Thyroid gland (tissue), 4 donors: ENCODE data around the gene METTL14. TPM values are rescaled to one million over a fixed set of nuclear protein-coding genes. Genes with fewer than 3 reads are reported as not detected.

Source experiments
- DNase-seq, 2 donors: peaks; one replicate each; pipeline ENCODE4 v3.0.0-alpha.2; 2019
- H3K27ac ChIP-seq, 3 donors: fragments of 200-600 bp; sonication (generic); 1 replicate in 2 of 3; 2 replicates in 1 of 3; pipeline ENCODE4 v1.5.1; 2016 to 2019; ENCODE audit warnings: mild to moderate bottlenecking in 1 of 3, moderate library complexity in 1 of 3
- H3K27me3 ChIP-seq: fragments of 200-600 bp; sonication (generic); one replicate; pipeline ENCODE4 v1.5.1; 2019
- H3K36me3 ChIP-seq, 2 donors: fragments of 200-600 bp; sonication (generic); one replicate each; pipeline ENCODE4 v1.5.1; 2016 to 2019
- H3K4me1 ChIP-seq, 2 donors: fragments of 200-600 bp; sonication (generic); one replicate each; pipeline ENCODE4 v1.5.1; 2017 to 2019
- H3K4me3 ChIP-seq, 3 donors: fragments of 200-600 bp; sonication (generic); replicated peaks in 1 of 3; 1 replicate in 2 of 3; 2 replicates in 1 of 3; pipeline ENCODE4 v1.5.1; 2016; ENCODE audit warnings: mild to moderate bottlenecking in 1 of 3
- H3K9me3 ChIP-seq: fragments of 200-600 bp; sonication (generic); one replicate; pipeline ENCODE4 v1.5.1; 2017
- POLR2A ChIP-seq, 2 donors: fragments of 450-650 bp; IDR thresholded peaks; one replicate each; pipeline ENCODE4 v1.6.1; 2017; ENCODE audit warnings: antibody characterized with exemption in 2 of 2, mild to moderate bottlenecking in 2 of 2, moderate library complexity in 1 of 2
- WGBS, 2 donors: methylation state at CpG; one replicate each; pipeline ENCODE4 v1.1.5; 2017; 5-methylcytosine and 5-hydroxymethylcytosine counted together
- intact Hi-C: fragments of 100-400 bp; cut with DNase I; formaldehyde crosslinking; loops from one replicate; pipeline ENCODE4 v1.15.1; 2023
- total RNA-seq, 4 donors: library from RNA; depleted of rRNA; stranded (reverse); fragments of >200 nt; gene quantifications; one replicate each; pipeline ENCODE4 v1.2.3, GENCODE V29; 2016
- TF ChIP-seq, protein P1 (sequence below), 6 experiments: fragments of 200-600 bp in 3 of 6; fragments of 450-650 bp in 3 of 6; sonication (generic) in 3 of 6; IDR thresholded peaks; one replicate each; pipeline ENCODE4 v1.5.1; 2016 to 2019; ENCODE audit warnings: antibody characterized with exemption in 6 of 6, mild to moderate bottlenecking in 2 of 6, inconsistent platforms in 1 of 6, moderate library complexity in 1 of 6

The METTL14 gene
- total RNA-seq, 4 donors from 2014 or later: 16.0 to 67.8 (median 40.7) TPM

DNA sequence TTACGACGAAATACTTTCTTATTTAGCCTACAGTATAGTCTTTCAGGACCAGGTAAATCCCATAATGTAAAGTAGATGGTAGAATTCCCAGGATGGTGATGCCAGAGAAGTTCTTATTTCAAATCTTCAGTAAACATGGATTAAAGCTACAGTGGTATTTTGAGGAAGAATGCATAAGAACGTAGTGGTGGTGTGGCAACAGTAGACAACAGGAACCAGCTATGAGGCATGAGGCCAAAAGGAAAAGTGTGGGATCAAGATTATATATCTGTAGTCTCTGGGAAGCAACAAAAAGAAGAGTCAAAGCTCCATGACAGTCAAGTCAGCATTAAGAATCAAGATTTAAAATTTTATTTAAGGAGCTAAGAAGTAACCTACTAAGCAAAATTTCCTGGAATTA is 60.2 kb downstream of the METTL14 start:
- no peak for TF ChIP-seq POLR2A (IDR thresholded peaks at IDR 0.05)
- TF ChIP-seq, protein P1, sequence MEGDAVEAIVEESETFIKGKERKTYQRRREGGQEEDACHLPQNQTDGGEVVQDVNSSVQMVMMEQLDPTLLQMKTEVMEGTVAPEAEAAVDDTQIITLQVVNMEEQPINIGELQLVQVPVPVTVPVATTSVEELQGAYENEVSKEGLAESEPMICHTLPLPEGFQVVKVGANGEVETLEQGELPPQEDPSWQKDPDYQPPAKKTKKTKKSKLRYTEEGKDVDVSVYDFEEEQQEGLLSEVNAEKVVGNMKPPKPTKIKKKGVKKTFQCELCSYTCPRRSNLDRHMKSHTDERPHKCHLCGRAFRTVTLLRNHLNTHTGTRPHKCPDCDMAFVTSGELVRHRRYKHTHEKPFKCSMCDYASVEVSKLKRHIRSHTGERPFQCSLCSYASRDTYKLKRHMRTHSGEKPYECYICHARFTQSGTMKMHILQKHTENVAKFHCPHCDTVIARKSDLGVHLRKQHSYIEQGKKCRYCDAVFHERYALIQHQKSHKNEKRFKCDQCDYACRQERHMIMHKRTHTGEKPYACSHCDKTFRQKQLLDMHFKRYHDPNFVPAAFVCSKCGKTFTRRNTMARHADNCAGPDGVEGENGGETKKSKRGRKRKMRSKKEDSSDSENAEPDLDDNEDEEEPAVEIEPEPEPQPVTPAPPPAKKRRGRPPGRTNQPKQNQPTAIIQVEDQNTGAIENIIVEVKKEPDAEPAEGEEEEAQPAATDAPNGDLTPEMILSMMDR (IDR thresholded peaks at IDR 0.05): no peak
- DNase-seq: no peak
- H3K27ac ChIP-seq: no peak overlapping the region
- no peaks in the 10 kb centered on the region for H3K4me1 ChIP-seq
- H3K4me3 ChIP-seq: no peak overlapping the region
- 90 to 91% methylated on average over 3 of the region's 3 CpGs for WGBS, 2 donors
- H3K36me3 ChIP-seq: peaks cover 16 to 26% of the 10 kb centered on the region in 2 donors
- no peaks in the 10 kb centered on the region for H3K27me3 ChIP-seq
- intact Hi-C loops: no loop called here
- H3K9me3 ChIP-seq: no peaks in the 10 kb centered on the region

GRCh38 chr4:118746251-118746919 is 61.2 kb downstream of the METTL14 start:
- H3K36me3 ChIP-seq: peaks cover 18 to 28% of the 10 kb centered on the region in 2 donors
- intact Hi-C loops: no loop called here
- WGBS, 2 donors: 58 to 71% methylated on average over 2 of the region's 2 CpGs

GRCh38 chr4:118749347-118749988 is 64.3 kb downstream of the METTL14 start:
- Histone ChIP-seq H3K4me3 (no peak overlapping the region), H3K9me3 (no peaks in the 10 kb centered on the region), H3K27ac (no peak overlapping the region), H3K4me1 (no peaks in the 10 kb centered on the region), H3K36me3 (peaks cover 16 to 17% of the 10 kb centered on the region in 2 donors), H3K27me3 (no peaks in the 10 kb centered on the region)
- TF ChIP-seq, protein P1 (IDR thresholded peaks at IDR 0.05): no peak
- TF ChIP-seq POLR2A (IDR thresholded peaks at IDR 0.05): no peak
- 83 to 84% methylated on average over 5 of the region's 5 CpGs for whole genome bisulfite sequencing, 2 donors
- no peak for DNase-seq
- intact Hi-C loops: no loop called here

More at GRCh38 chr4:118746251-118746919, 61.2 kb downstream of the METTL14 start:
- Histone ChIP-seq H3K27me3 (no peaks in the 10 kb centered on the region), H3K4me1 (no peaks in the 10 kb centered on the region), H3K4me3 (no peak overlapping the region), H3K27ac (no peak overlapping the region), H3K9me3 (no peaks in the 10 kb centered on the region)
- DNase-seq: no peak
- TF ChIP-seq POLR2A (IDR thresholded peaks at IDR 0.05): no peak

DNA sequence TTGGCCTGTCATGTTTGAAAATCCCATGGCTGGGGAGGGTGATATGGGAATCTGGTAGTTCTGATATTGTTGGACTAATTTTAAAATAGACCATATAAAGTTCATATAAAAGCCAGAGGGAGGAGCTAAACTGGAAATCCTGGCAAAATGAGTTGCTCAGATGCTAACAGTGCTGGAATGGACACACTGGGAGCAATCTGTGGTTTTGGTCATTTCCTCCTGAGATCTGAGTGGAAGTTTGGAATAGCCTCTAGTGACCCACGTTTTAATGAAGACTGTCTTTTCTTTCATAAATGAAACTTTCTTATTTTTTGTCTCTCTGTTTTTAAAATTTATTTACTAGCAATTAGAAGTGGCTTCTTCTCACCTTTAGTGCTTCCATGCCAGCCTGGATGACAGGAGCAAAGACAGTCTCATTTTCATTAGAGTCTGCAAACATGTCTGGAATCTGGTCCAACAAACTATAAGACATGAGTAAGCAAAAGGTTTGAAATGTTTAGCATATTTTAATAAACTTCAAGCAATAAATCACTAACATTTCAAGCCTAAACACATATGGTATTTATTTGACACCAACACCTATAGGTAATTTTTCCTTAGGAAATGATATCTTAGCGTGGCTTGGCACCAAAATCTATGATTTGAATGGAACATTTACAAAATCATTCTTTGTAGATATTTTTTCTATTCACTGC is 66.6 kb downstream of the METTL14 start:
- Histone ChIP-seq H3K4me1 (no peaks in the 10 kb centered on the region), H3K9me3 (no peaks in the 10 kb centered on the region), H3K27me3 (no peaks in the 10 kb centered on the region), H3K27ac (peak overlapping the region in 1 of 3 donors; percentile 21), H3K4me3 (no peak overlapping the region), H3K36me3 (peaks cover 13 to 16% of the 10 kb centered on the region in 2 donors)
- WGBS, 2 donors: 75 to 84% methylated on average over 2 of the region's 2 CpGs
- no peak for TF ChIP-seq POLR2A (IDR thresholded peaks at IDR 0.05)
- TF ChIP-seq, protein P1 (IDR thresholded peaks at IDR 0.05): no peak
- DNase-seq: no peak
- intact Hi-C loops: no loop called here

DNA sequence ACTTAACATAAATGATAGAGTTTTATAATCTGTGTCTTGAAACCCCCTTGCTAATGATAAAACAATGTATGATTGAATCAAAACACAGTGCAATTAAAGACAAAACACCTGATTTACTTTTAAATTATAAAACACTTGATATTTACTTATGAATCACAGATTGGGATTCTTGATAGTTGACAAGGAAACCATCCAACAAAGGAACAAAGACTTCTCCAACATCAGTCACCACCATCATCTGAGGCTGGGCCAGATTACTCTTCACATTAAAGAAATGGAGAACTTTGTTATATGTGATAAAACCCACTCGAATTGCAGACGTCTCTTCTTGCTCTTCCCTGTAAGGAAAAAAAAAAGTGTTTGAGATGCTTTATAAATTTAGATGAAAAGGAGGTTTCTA is 67.4 kb downstream of the METTL14 start:
- Histone ChIP-seq H3K4me1 (no peaks in the 10 kb centered on the region), H3K27ac (no peak overlapping the region), H3K4me3 (no peak overlapping the region), H3K27me3 (no peaks in the 10 kb centered on the region), H3K36me3 (peaks cover 19 to 23% of the 10 kb centered on the region in 2 donors), H3K9me3 (no peaks in the 10 kb centered on the region)
- intact Hi-C loops: no loop called here
- no peak for TF ChIP-seq POLR2A (IDR thresholded peaks at IDR 0.05)
- TF ChIP-seq, protein P1 (IDR thresholded peaks at IDR 0.05): no peak
- no peak for DNase-seq
- WGBS, 2 donors: 77 to 88% methylated on average over 2 of the region's 2 CpGs
